Epithelial cell of esophagus (primary cell): ENCODE data around the gene MEAF6.

Source experiments
- DNase-seq: peaks from one replicate; pipeline ENCODE4 v3.0.0; 2010; ENCODE audit warnings: low read depth
- H3K4me3 ChIP-seq: 2 replicates; pipeline ENCODE4 v1.5.1; 2011; ENCODE audit warnings: mild to moderate bottlenecking, low read length, control low read depth
- TF ChIP-seq, protein P1 (sequence below): IDR thresholded peaks from 2 replicates; pipeline ENCODE4 v1.5.1; 2011; ENCODE audit warnings: low read depth, mild to moderate bottlenecking, low read length, control low read depth, inconsistent platforms; ENCODE audit not compliant: insufficient read depth; ENCODE audit errors: missing control alignments

MEAF6 gene

GRCh38 chr1:37478451-37478881 lies 36.1 kb downstream of the MEAF6 start:
- DNase-seq = peak; percentile 72
- TF ChIP-seq, protein P1, sequence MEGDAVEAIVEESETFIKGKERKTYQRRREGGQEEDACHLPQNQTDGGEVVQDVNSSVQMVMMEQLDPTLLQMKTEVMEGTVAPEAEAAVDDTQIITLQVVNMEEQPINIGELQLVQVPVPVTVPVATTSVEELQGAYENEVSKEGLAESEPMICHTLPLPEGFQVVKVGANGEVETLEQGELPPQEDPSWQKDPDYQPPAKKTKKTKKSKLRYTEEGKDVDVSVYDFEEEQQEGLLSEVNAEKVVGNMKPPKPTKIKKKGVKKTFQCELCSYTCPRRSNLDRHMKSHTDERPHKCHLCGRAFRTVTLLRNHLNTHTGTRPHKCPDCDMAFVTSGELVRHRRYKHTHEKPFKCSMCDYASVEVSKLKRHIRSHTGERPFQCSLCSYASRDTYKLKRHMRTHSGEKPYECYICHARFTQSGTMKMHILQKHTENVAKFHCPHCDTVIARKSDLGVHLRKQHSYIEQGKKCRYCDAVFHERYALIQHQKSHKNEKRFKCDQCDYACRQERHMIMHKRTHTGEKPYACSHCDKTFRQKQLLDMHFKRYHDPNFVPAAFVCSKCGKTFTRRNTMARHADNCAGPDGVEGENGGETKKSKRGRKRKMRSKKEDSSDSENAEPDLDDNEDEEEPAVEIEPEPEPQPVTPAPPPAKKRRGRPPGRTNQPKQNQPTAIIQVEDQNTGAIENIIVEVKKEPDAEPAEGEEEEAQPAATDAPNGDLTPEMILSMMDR = peak; percentile 4
- peak overlapping the region; percentile 97 for H3K4me3 ChIP-seq

DNA sequence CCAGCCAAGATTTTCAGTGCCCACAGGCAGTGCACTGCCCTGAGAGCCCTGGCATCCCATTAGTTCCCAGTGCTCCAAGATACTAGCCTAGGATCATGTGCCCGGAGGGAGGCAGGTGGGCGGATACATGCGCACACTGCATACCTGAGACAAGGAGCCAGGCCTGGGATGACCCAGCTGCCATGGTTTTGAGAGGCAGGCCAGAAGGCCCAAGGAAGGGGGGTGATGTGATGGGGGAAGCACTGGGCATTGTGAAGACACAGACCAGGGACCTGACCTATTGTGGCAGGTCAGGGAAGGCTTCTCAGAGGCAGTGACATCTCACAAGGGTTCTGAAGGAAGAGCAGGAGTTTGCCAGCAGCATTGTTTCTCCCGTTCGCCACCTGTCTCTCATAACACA lies 36.6 kb downstream of the MEAF6 start:
- TF ChIP-seq, protein P1 = no peak
- DNase-seq = peak; percentile 49
- peak overlapping the region; percentile 97 for H3K4me3 ChIP-seq

- peak; percentile 88 for DNase-seq
- peak overlapping the region; percentile 97 for H3K4me3 ChIP-seq
Measured at GRCh38 chr1:37477198-37477931, 37.2 kb downstream of the MEAF6 start.

DNA sequence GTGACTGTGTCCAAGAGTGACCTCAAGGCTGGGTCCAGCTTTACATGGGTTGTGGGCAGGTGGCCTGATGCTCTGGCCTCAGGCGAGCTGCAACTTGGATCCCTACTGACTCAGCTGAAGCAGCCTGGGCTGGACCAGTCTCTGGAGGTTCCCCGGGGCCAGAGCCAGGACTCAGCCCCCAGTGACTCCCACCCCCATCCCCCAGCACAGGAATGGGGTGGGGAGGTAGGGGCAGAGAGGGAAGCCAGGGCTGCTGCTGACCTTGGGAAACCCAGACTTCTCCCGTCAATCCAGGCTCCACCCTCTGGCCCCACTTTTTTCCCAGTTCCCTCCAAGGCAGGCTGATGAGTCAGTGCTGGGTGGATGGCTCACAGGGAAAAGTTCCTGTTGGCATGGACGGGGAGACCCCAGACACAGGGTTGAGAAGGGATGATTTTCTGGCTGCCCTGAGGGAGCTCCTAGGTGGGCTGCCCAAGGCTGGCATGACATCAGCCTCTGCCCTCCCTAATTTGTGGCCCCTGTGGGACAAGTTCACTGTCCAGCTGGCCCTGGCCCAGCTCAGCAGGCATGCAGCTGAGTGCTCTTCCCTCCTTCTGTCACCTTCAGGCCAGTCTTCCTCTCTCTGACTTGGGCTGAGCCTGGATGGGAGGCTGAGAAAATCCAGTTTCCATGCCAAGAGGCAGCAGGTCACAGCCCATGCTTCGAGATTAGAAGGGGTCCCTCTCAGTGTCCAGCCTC lies 37.9 kb downstream of the MEAF6 start:
- peak; percentile 89 for DNase-seq
- H3K4me3 ChIP-seq = peak overlapping the region; percentile 97
- TF ChIP-seq, protein P1 = no peak

More at GRCh38 chr1:37477198-37477931, 37.2 kb downstream of the MEAF6 start:
- TF ChIP-seq, protein P1 = no peak

DNA sequence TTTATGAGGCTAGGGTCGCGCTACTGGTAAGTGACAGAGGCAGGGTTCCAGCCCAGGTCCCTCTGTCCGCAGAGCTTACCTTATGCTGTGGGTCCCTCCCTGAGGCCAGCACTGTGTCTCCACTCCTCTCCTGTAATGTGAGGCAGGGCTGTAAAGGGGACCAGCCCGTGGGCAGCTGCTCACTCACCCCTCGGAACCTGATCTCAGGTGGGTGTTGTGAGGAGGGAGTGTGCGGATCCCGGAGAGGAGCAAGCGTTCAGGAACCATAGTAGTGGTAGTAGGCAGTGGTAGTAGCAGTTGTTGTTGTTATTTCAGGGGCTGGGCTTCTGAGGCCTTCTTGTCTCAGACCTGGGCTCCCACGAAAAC lies 38.5 kb downstream of the MEAF6 start:
- H3K4me3 ChIP-seq = peak overlapping the region; percentile 97
- DNase-seq = no peak
- TF ChIP-seq, protein P1 = no peak

DNA sequence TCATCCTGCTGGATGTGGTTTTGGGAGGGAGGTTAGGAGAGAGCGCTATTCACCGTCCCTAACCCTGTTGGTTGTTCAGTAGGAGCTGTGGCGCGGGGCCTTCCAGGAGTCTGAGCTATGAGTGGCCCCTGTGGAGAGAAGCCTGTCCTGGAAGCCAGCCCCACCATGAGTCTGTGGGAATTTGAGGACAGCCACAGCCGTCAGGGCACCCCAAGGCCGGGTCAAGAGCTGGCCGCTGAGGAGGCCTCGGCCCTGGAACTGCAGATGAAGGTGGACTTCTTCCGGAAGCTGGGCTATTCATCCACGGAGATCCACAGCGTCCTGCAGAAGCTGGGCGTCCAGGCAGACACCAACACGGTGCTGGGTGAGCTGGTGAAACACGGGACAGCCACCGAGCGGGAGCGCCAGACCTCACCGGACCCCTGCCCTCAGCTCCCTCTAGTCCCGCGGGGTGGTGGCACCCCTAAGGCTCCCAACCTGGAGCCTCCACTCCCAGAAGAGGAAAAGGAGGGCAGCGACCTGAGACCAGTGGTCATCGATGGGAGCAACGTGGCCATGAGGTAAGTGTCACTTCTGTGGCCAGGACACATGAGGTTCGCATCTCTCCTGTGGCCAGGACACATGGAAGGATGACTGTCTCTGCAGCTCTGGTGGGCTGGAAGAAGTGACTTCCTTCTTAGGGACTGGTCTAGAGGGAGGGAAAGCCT lies 39.0 kb downstream of the MEAF6 start:
- TF ChIP-seq, protein P1 = no peak
- peak overlapping the region; percentile 97 for H3K4me3 ChIP-seq
- DNase-seq = no peak
